Caco-2 (cell line): Measurements from ENCODE around the gene PRDM11. TPM values are rescaled to one million over a fixed set of nuclear protein-coding genes. Genes with fewer than 3 reads are reported as not detected.
A peak's percentile ranks its signal among the peaks of the same experiment; 100 is the strongest.

Source experiments
- BruUV-seq: library from RNA; stranded (reverse); fragments of 400-500 nt; replicated peaks from 2 replicates; lab custom pipeline; 2021; lab: Mats Ljungman, UMichigan
- CTCF ChIA-PET: fragments of 300-600 bp; sonication (Branson Sonifier 250); formaldehyde crosslinking; loops from one replicate; lab custom pipeline; 2022; ENCODE audit warnings: antibody characterized with exemption; lab: Charles Lee
- POLR2A ChIA-PET: fragments of 300-600 bp; sonication (Branson Sonifier 250); formaldehyde crosslinking; loops from one replicate; lab custom pipeline; 2022; ENCODE audit warnings: antibody characterized with exemption; lab: Charles Lee
- DNase-seq, 2 experiments: peaks; one replicate each; pipeline versions ENCODE4 v3.0.0 to v3.0.0-alpha.2; 2020 to 2022
- H3K27me3 ChIP-seq: replicated peaks from 2 replicates; pipeline ENCODE4 v1.6.0; 2011; ENCODE audit warnings: low read length; ENCODE audit not compliant: control insufficient read depth, insufficient read depth
- H3K36me3 ChIP-seq: 2 replicates; pipeline ENCODE4 v1.5.1; 2011; ENCODE audit warnings: low read length; ENCODE audit not compliant: control insufficient read depth, insufficient read depth
- H3K4me1 ChIP-seq: fragments of 250-450 bp; sonication (Bioruptor Pico); 2 replicates; pipeline ENCODE4 v1.5.1; 2020; ENCODE audit warnings: mild to moderate bottlenecking
- H3K4me3 ChIP-seq: 2 replicates; pipeline ENCODE4 v1.5.1; 2011; ENCODE audit warnings: low read depth, mild to moderate bottlenecking, control low read depth, low read length
- H3K9me3 ChIP-seq: fragments of 250-450 bp; sonication (Bioruptor Pico); 2 replicates; pipeline ENCODE4 v1.5.1; 2020; ENCODE audit warnings: mild to moderate bottlenecking, moderate library complexity
- H3K27ac Mint-ChIP-seq: one replicate; pipeline ENCODE4 v1.8.0; 2022; ENCODE audit warnings: mixed read lengths; ENCODE audit not compliant: unreplicated experiment
- H3K27me3 Mint-ChIP-seq: one replicate; pipeline ENCODE4 v1.8.0; 2022; ENCODE audit warnings: mixed read lengths; ENCODE audit not compliant: insufficient read depth, unreplicated experiment
- H3K36me3 Mint-ChIP-seq: one replicate; pipeline ENCODE4 v1.8.0; 2022; ENCODE audit warnings: mild to moderate bottlenecking, mixed read lengths; ENCODE audit not compliant: insufficient read depth, unreplicated experiment
- H3K4me1 Mint-ChIP-seq: one replicate; pipeline ENCODE4 v1.8.0; 2022; ENCODE audit warnings: low read depth, mixed read lengths; ENCODE audit not compliant: unreplicated experiment
- H3K4me3 Mint-ChIP-seq: one replicate; pipeline ENCODE4 v1.8.0; 2022; ENCODE audit warnings: mild to moderate bottlenecking, moderate library complexity, mixed read lengths; ENCODE audit not compliant: unreplicated experiment
- H3K9me3 Mint-ChIP-seq: one replicate; pipeline ENCODE4 v1.8.0; 2022; ENCODE audit warnings: mixed read lengths; ENCODE audit not compliant: unreplicated experiment
- CTCF ChIP-seq, 2 experiments: fragments of 200-600 bp in 1 of 2; IDR thresholded peaks; 1 replicate in 1 of 2; 2 replicates in 1 of 2; pipeline versions ENCODE4 v1.5.1 to v1.8.0; 2011 to 2022; ENCODE audit warnings: antibody characterized with exemption in 1 of 2, control low read depth in 1 of 2, inconsistent platforms in 1 of 2, low read depth in 1 of 2, low read length in 1 of 2, mild to moderate bottlenecking in 1 of 2, moderate library complexity in 1 of 2; ENCODE audit not compliant: insufficient read depth in 1 of 2, severe bottlenecking in 1 of 2, unreplicated experiment in 1 of 2
- intact Hi-C: fragments of 100-400 bp; cut with micrococcal nuclease; formaldehyde crosslinking; loops from one replicate; pipeline ENCODE4 v1.10.0; 2022; ENCODE audit not compliant: unreplicated experiment
- total RNA-seq: library from RNA; stranded (reverse); gene quantifications from 2 replicates; pipeline ENCODE4 v1.2.3, GENCODE V29; 2022

Gene PRDM11
- total RNA-seq, 1 experiment from 2014 or later, result 11.8 TPM

- peak; percentile 72 to 79 for DNase-seq
- Histone ChIP-seq H3K4me3 (peak overlapping the region; percentile 32), H3K9me3 (no peaks in the 10 kb centered on the region), H3K4me1 (peaks cover 34% of the 10 kb centered on the region), H3K36me3 (no peaks in the 10 kb centered on the region), H3K27me3 (no peaks in the 10 kb centered on the region)
- Mint-ChIP-seq H3K4me3 (peak overlapping the region; percentile 60), H3K9me3 (no peaks in the 10 kb centered on the region), H3K36me3 (peaks cover 6% of the 10 kb centered on the region), H3K27ac (no peak overlapping the region), H3K4me1 (no peaks in the 10 kb centered on the region), H3K27me3 (no peaks in the 10 kb centered on the region)
- intact Hi-C loops, result loop anchor here (1.0 to 10.0 kb wide), 3 partner anchors 34 to 104 kb away; partner anchors contain the start of gene SYT13
- no TSS peak for BruUV-seq
- POLR2A ChIA-PET, result interaction anchor here (0.6 kb wide), 1 partner anchor 85 kb away, joined by 3 read pairs; no protein-coding TSS in a partner anchor
- TF ChIP-seq CTCF (IDR thresholded peaks at IDR 0.05; ENCODE audit: insufficient read depth in 1 of 2, low read depth in 1 of 2, low read length in 1 of 2, severe bottlenecking in 1 of 2, unreplicated experiment in 1 of 2), result no peak
- CTCF ChIA-PET, result interaction anchor here (0.9 to 1.0 kb wide), 3 partner anchors 12 to 244 kb away, joined by 3 read pairs; no protein-coding TSS in a partner anchor
Measured at GRCh38 chr11:45180848-45181192, 34.4 kb downstream of the PRDM11 start.

GRCh38 chr11:45181193-45181888 is 34.9 kb downstream of the PRDM11 start:
- TSS peak; percentile 23 for BruUV-seq
- ChIA-PET POLR2A (interaction anchor here (0.6 kb wide), 1 partner anchor 84 kb away, joined by 3 read pairs; no protein-coding TSS in a partner anchor), CTCF (interaction anchor here (0.9 to 1.0 kb wide), 3 partner anchors 12 to 245 kb away, joined by 3 read pairs; no protein-coding TSS in a partner anchor)
- DNase-seq, result no peak
- no peaks in the 10 kb centered on the region for H3K9me3 Mint-ChIP-seq
- H3K4me1 ChIP-seq, result peaks cover 36% of the 10 kb centered on the region
- H3K9me3 ChIP-seq, result no peaks in the 10 kb centered on the region
- H3K36me3 ChIP-seq, result no peaks in the 10 kb centered on the region
- TF ChIP-seq CTCF (IDR thresholded peaks at IDR 0.05; ENCODE audit: insufficient read depth in 1 of 2, low read depth in 1 of 2, low read length in 1 of 2, severe bottlenecking in 1 of 2, unreplicated experiment in 1 of 2), result no peak
- H3K27me3 ChIP-seq, result no peaks in the 10 kb centered on the region
- peaks cover 11% of the 10 kb centered on the region for H3K36me3 Mint-ChIP-seq
- H3K27me3 Mint-ChIP-seq, result no peaks in the 10 kb centered on the region
- intact Hi-C loops, result loop anchor here (10.0 kb wide), 2 partner anchors 53 to 103 kb away; partner anchors contain the start of gene SYT13
- H3K4me1 Mint-ChIP-seq, result no peaks in the 10 kb centered on the region
- H3K4me3 Mint-ChIP-seq, result peak overlapping the region; percentile 60
- peak overlapping the region; percentile 34 for H3K27ac Mint-ChIP-seq
- peak overlapping the region; percentile 32 for H3K4me3 ChIP-seq

- Mint-ChIP-seq H3K27me3 (no peaks in the 10 kb centered on the region), H3K9me3 (no peaks in the 10 kb centered on the region), H3K27ac (peak overlapping the region; percentile 34), H3K4me3 (peak overlapping the region; percentile 60), H3K36me3 (peaks cover 12% of the 10 kb centered on the region), H3K4me1 (no peaks in the 10 kb centered on the region)
- no peak for TF ChIP-seq CTCF (IDR thresholded peaks at IDR 0.05; ENCODE audit: insufficient read depth in 1 of 2, low read depth in 1 of 2, low read length in 1 of 2, severe bottlenecking in 1 of 2, unreplicated experiment in 1 of 2)
- Histone ChIP-seq H3K4me1 (peaks cover 36% of the 10 kb centered on the region), H3K9me3 (no peaks in the 10 kb centered on the region), H3K4me3 (no peak overlapping the region), H3K36me3 (no peaks in the 10 kb centered on the region; the same call in 1 of the 2 replicates), H3K27me3 (no peaks in the 10 kb centered on the region)
- BruUV-seq, result no TSS peak
- POLR2A ChIA-PET, result no interaction called here
- CTCF ChIA-PET, result no interaction called here
- intact Hi-C loops, result loop anchor here (10.0 kb wide), 2 partner anchors 53 to 103 kb away; partner anchors contain the start of gene SYT13
- DNase-seq, result no peak
Measured at GRCh38 chr11:45181889-45182550, 35.6 kb downstream of the PRDM11 start.
